Measurements from ENCODE around the gene VASH2.

- no peak for TF ChIP-seq CTCF (IDR thresholded peaks at IDR 0.05)
- TF ChIP-seq POLR2A (IDR thresholded peaks at IDR 0.05) = no peak
Observed at GRCh38 chr1:212908971-212909370, 41.4 kb upstream of the VASH2 start.

All from Peyer's patch (tissue), 4 donors.